T-cell (primary cell): ENCODE data around the gene STOX1. TPM values are rescaled to one million over a fixed set of nuclear protein-coding genes. Genes with fewer than 3 reads are reported as not detected.

ENCODE experiments used
- ATAC-seq, 4 experiments: fragments of 200-7000 bp in 3 of 4; fragments of 150-1000 bp in 1 of 4; cut with Tn5 transposase; replicated peaks in 1 of 4; 1 replicate in 3 of 4; 2 replicates in 1 of 4; pipeline ENCODE4 v1.10.0; 2021; ENCODE audit warnings: moderate library complexity in 3 of 4, mild to moderate bottlenecking in 2 of 4, moderate number of reproducible peaks in 1 of 4
- CTCF ChIA-PET, 2 donors: fragments of 300-600 bp; sonication (Branson Sonifier 250); formaldehyde crosslinking; loops; one replicate each; lab custom pipeline; 2022; ENCODE audit warnings: antibody characterized with exemption in 2 of 2; lab: Charles Lee
- POLR2A ChIA-PET, 2 donors: fragments of 300-600 bp; sonication (Branson Sonifier 250); formaldehyde crosslinking; loops; one replicate each; lab custom pipeline; 2022; ENCODE audit warnings: antibody characterized with exemption in 2 of 2; lab: Charles Lee
- DNase-seq, 35 experiments: peaks; one replicate each; pipeline versions ENCODE4 v3.0.0 to v3.0.0-alpha.2; 2013 to 2023
- H3K27ac ChIP-seq: one replicate; pipeline ENCODE4 v1.5.1; 2013; ENCODE audit warnings: low read length
- H3K27me3 ChIP-seq, 2 experiments: replicated peaks in 1 of 2; 1 replicate in 1 of 2; 2 replicates in 1 of 2; pipeline versions ENCODE4 v1.6.1 to v1.7.0; 2013; ENCODE audit warnings: low read length in 1 of 2, mixed read lengths in 1 of 2; ENCODE audit not compliant: control insufficient read depth in 2 of 2, insufficient read depth in 2 of 2; ENCODE audit errors: extremely low read depth in 1 of 2
- H3K36me3 ChIP-seq, 2 donors: 1 replicate in 1 of 2; 2 replicates in 1 of 2; pipeline versions ENCODE4 v1.6.1 to v1.7.0; 2013; ENCODE audit warnings: low read length in 1 of 2; ENCODE audit not compliant: control insufficient read depth in 2 of 2, insufficient read depth in 1 of 2; ENCODE audit errors: extremely low read depth in 1 of 2
- H3K4me1 ChIP-seq, 2 experiments: 1 replicate in 1 of 2; 2 replicates in 1 of 2; pipeline versions ENCODE4 v1.6.1 to v1.7.0; 2013; ENCODE audit warnings: low read length in 2 of 2, mixed read lengths in 1 of 2; ENCODE audit not compliant: insufficient read depth in 2 of 2, control insufficient read depth in 1 of 2; ENCODE audit errors: extremely low read depth in 1 of 2
- H3K4me3 ChIP-seq, 2 donors: 1 replicate in 1 of 2; 2 replicates in 1 of 2; pipeline versions ENCODE4 v1.5.1 to v1.7.0; 2013; ENCODE audit warnings: mild to moderate bottlenecking in 2 of 2, low read length in 1 of 2, moderate library complexity in 1 of 2; ENCODE audit not compliant: control insufficient read depth in 1 of 2; ENCODE audit errors: extremely low read depth in 1 of 2
- H3K9me3 ChIP-seq: 2 replicates; pipeline ENCODE4 v1.7.0; 2013
- H3K27ac Mint-ChIP-seq, 2 donors: one replicate each; pipeline ENCODE4 v1.8.0; 2020 to 2021; ENCODE audit warnings: mild to moderate bottlenecking in 2 of 2, mixed read lengths in 2 of 2
- H3K27me3 Mint-ChIP-seq, 2 donors: one replicate each; pipeline ENCODE4 v1.8.0; 2021 to 2022; ENCODE audit warnings: mixed read lengths in 2 of 2
- H3K36me3 Mint-ChIP-seq: one replicate; pipeline ENCODE4 v1.8.0; 2021; ENCODE audit warnings: mixed read lengths
- H3K4me1 Mint-ChIP-seq, 3 donors: one replicate each; pipeline ENCODE4 v1.8.0; 2020 to 2022; ENCODE audit warnings: mixed read lengths in 3 of 3, mild to moderate bottlenecking in 1 of 3
- H3K4me3 Mint-ChIP-seq, 3 donors: one replicate each; pipeline ENCODE4 v1.8.0; 2020 to 2022; ENCODE audit warnings: mild to moderate bottlenecking in 3 of 3, mixed read lengths in 3 of 3, moderate library complexity in 3 of 3
- H3K9me3 Mint-ChIP-seq, 3 donors: one replicate each; pipeline ENCODE4 v1.8.0; 2020 to 2022; ENCODE audit warnings: mixed read lengths in 3 of 3
- WGBS: methylation state at CpG from one replicate; pipeline ENCODE4 v1.1.5; 2013; ENCODE audit warnings: missing lambda C conversion rate; ENCODE audit not compliant: insufficient coverage; 5-methylcytosine and 5-hydroxymethylcytosine counted together
- total RNA-seq, 35 experiments: library from RNA in 6 of 35; stranded (reverse) in 6 of 35; fragments of 120-200 nt in 1 of 35; gene quantifications; one replicate each; pipeline versions ENCODE4 v1.2.1 to v1.2.4 and lab custom pipeline; 2013 to 2026

STOX1 gene
- total RNA-seq, 5 donors from 2014 or later (not counting 1 experiment from before 2014, with no cell fraction given): 0.16 to 1.1 (median 0.50) TPM

DNA sequence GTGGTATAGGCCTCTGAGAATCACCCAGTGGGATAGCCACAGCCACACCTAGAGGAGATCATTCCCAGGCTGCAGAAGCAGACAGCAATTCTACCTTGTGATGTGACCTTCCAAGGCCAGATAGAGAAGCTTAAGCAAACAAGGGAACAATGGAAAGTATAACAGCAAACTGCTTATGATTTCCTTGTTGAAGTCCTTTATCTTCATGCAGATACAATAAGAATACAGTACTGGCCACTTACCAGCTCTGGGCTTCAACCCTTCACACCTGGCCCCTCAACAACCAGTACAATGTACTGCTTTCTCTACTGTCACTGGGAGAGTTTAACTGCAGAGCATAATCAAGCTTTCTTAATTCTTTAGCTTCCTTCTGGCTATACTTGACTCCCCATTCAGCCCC lies 51.2 kb downstream of the STOX1 start:
- H3K27ac ChIP-seq: no peak overlapping the region
- DNase-seq: no peak
- H3K4me3 ChIP-seq: no peak overlapping the region
- Mint-ChIP-seq H3K9me3 (no peaks in the 10 kb centered on the region), H3K4me3 (no peak overlapping the region), H3K36me3 (no peaks in the 10 kb centered on the region), H3K27ac (no peak overlapping the region), H3K4me1 (no peaks in the 10 kb centered on the region), H3K27me3 (no peaks in the 10 kb centered on the region)
- H3K9me3 ChIP-seq: no peaks in the 10 kb centered on the region
- no peaks in the 10 kb centered on the region for H3K36me3 ChIP-seq
- CTCF ChIA-PET: no interaction called here
- H3K27me3 ChIP-seq: no peaks in the 10 kb centered on the region
- POLR2A ChIA-PET: interaction anchor here in 1 of 2 donors (0.7 kb wide), 1 partner anchor 10 kb away, joined by 3 read pairs; no protein-coding TSS in a partner anchor
- H3K4me1 ChIP-seq: no peaks in the 10 kb centered on the region
- ATAC-seq: no peak

DNA sequence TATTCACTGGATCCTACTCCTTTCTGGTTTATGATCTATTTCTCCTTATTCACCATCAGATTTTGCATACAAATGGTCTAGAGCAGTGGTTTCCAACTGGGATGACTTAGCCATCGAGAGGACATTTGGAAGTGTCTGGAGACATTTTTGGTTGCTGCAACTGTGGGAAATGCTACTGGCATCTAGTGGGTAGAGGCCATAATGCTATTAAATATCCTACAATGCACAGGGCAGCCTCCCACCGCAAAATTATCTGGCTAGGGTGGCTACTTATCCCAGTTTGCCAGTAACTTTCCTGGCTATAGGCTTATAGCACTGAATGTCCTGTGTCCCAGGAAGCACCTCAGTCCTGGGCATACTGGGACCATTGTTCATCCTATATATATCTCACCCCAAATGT lies 52.3 kb downstream of the STOX1 start:
- H3K9me3 ChIP-seq: no peaks in the 10 kb centered on the region
- no peak overlapping the region for H3K27ac ChIP-seq
- no peaks in the 10 kb centered on the region for H3K4me1 ChIP-seq
- no peaks in the 10 kb centered on the region for H3K9me3 Mint-ChIP-seq
- no peak for DNase-seq
- H3K4me3 ChIP-seq: no peak overlapping the region
- no peak overlapping the region for H3K4me3 Mint-ChIP-seq
- no peaks in the 10 kb centered on the region for H3K27me3 ChIP-seq
- no peaks in the 10 kb centered on the region for H3K27me3 Mint-ChIP-seq
- H3K36me3 ChIP-seq: no peaks in the 10 kb centered on the region
- no CpG with 5 or more reads among the region's 2 CpGs for WGBS
- POLR2A ChIA-PET: interaction anchor here in 1 of 2 donors (0.7 kb wide), 1 partner anchor 483 kb away, joined by 3 read pairs; no protein-coding TSS in a partner anchor
- no peaks in the 10 kb centered on the region for H3K36me3 Mint-ChIP-seq
- CTCF ChIA-PET: no interaction called here
- no peak overlapping the region for H3K27ac Mint-ChIP-seq
- no peak for ATAC-seq
- H3K4me1 Mint-ChIP-seq: no peaks in the 10 kb centered on the region

DNA sequence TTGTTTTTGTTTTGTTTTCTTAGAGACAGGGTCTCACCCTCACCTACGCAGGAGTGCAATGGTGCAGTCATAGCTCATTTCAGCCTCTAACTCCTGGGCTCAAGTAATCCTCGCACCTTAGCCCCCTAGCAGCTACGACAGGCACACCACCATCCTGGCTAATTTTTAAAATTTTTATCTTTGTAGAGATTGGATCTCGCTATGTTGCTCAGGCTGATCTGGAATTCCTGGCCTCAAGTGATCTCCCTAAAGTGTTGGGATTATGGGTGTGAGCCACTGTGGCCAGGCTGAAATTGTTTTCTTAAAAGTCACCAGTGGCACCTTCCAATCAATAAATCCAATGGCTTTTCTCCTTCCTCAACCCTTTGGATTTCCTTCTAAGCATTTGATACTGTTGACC lies 52.9 kb downstream of the STOX1 start:
- no peak overlapping the region for H3K4me3 Mint-ChIP-seq
- no peaks in the 10 kb centered on the region for H3K9me3 Mint-ChIP-seq
- Histone ChIP-seq H3K4me1 (no peaks in the 10 kb centered on the region), H3K27ac (no peak overlapping the region), H3K36me3 (no peaks in the 10 kb centered on the region), H3K27me3 (no peaks in the 10 kb centered on the region), H3K4me3 (no peak overlapping the region), H3K9me3 (no peaks in the 10 kb centered on the region)
- no peaks in the 10 kb centered on the region for H3K36me3 Mint-ChIP-seq
- H3K27me3 Mint-ChIP-seq: no peaks in the 10 kb centered on the region
- POLR2A ChIA-PET: no interaction called here
- CTCF ChIA-PET: no interaction called here
- no peak overlapping the region for H3K27ac Mint-ChIP-seq
- DNase-seq (no peak), ATAC-seq (no peak)
- WGBS: no CpG with 5 or more reads among the region's 4 CpGs
- H3K4me1 Mint-ChIP-seq: no peaks in the 10 kb centered on the region

DNA sequence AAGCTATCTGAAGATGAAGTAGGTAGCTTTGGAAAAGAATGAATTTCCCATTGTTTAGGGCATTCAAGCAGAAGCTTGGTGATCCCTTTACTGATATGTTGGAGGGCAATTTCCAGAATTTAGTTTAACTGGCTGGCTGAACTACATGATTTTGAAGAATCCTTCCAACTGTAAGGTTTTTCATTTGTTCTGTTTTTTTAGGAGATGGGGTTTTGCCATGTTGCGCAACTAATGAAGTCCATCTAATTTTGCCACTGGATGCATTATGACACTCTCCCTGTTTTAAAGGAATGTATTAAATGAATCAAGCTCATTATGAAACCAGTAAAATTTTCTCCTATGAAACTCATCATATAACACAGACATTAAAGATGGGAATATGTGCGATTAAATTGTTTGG lies 67.7 kb downstream of the STOX1 start:
- ATAC-seq: no peak
- H3K27ac Mint-ChIP-seq: no peak overlapping the region
- H3K4me3 Mint-ChIP-seq: no peak overlapping the region
- H3K27me3 Mint-ChIP-seq: peaks cover 2 to 3% of the 10 kb centered on the region in 2 donors
- no peaks in the 10 kb centered on the region for H3K36me3 Mint-ChIP-seq
- Histone ChIP-seq H3K36me3 (no peaks in the 10 kb centered on the region), H3K27ac (no peak overlapping the region), H3K27me3 (no peaks in the 10 kb centered on the region), H3K4me3 (no peak overlapping the region), H3K9me3 (no peaks in the 10 kb centered on the region), H3K4me1 (peaks cover 0 to under 1% of the 10 kb centered on the region in 2 experiments)
- no peaks in the 10 kb centered on the region for H3K9me3 Mint-ChIP-seq
- CTCF ChIA-PET: interaction anchor here (0.6 to 1.2 kb wide), 2 partner anchors 22 to 1038 kb away, joined by 3 to 4 read pairs; no protein-coding TSS in a partner anchor
- no peak for DNase-seq
- POLR2A ChIA-PET: interaction anchor here in 1 of 2 donors (0.6 kb wide), 1 partner anchor 45 kb away, joined by 3 read pairs; no protein-coding TSS in a partner anchor
- WGBS: no CpG with 5 or more reads among the region's 2 CpGs
- H3K4me1 Mint-ChIP-seq: peaks cover 2 to 7% (median 5%) of the 10 kb centered on the region in 3 donors

DNA sequence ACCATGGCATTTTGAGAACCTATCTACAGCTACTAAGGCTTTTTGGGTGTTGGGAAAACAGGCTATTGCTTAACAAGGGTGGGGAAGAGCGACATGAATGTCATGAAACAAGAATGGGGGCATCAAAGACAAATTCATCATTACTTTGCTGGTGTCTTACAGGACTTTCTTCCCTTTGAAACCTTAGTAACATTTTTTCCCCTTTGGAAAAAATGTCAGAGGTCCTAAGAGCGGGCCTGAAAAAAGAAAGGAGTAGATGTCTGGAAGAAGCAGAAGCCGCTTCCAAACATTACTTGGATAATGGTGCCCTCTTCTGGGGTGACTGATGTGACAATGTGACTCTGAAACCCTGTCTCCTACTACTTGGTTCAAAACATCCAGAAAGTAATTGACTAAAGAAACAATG lies 70.0 kb downstream of the STOX1 start:
- ATAC-seq (no peak), DNase-seq (peak in 19 of 35 experiments; percentile 3 to 68 (median 13))
- no peaks in the 10 kb centered on the region for H3K9me3 Mint-ChIP-seq
- Histone ChIP-seq H3K36me3 (no peaks in the 10 kb centered on the region), H3K27me3 (no peaks in the 10 kb centered on the region), H3K4me1 (peaks cover 4 to 17% of the 10 kb centered on the region in 2 experiments), H3K9me3 (no peaks in the 10 kb centered on the region), H3K27ac (no peak overlapping the region), H3K4me3 (no peak overlapping the region)
- CTCF ChIA-PET: interaction anchor here (0.6 to 1.2 kb wide), 5 partner anchors 28 to 922 kb away, joined by 3 read pairs; no protein-coding TSS in a partner anchor
- H3K36me3 Mint-ChIP-seq: no peaks in the 10 kb centered on the region
- no peak overlapping the region for H3K27ac Mint-ChIP-seq
- H3K4me1 Mint-ChIP-seq: peaks cover 15 to 22% (median 16%) of the 10 kb centered on the region in 3 donors
- no CpG with 5 or more reads among the region's 3 CpGs for WGBS
- H3K27me3 Mint-ChIP-seq: peaks cover 0 to 2% of the 10 kb centered on the region in 2 donors
- POLR2A ChIA-PET: interaction anchor here in 1 of 2 donors (0.6 kb wide), 1 partner anchor 998 kb away, joined by 3 read pairs; no protein-coding TSS in a partner anchor
- no peak overlapping the region for H3K4me3 Mint-ChIP-seq

DNA sequence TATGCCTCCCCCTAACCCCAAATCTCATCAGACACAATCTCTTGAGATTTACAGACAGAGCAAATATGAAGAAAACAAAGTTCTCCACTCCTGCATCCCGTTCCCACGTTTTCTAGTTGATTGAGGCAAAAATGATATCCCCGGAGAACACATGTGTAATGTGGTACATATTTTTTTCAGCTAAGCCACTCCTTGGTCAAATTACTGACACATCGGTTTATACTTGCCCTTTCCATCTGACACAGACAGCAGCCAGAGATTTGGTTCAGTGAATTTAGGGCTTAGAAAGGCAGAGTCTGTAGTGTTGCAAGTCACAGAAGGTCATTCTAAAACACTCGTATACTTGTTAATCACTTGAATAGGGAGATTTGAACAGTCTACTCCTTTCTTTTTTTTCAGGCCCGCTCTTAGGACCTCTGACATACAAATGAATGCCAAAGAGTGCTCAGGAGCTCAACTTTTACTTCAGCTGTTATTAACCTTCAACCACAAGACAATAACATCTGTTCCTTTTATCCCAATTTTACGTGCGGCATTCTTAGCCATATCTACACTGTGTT lies 71.9 kb downstream of the STOX1 start:
- ChIA-PET POLR2A (interaction anchor here in 1 of 2 donors (0.6 to 0.7 kb wide), 2 partner anchors 296 to 360 kb away, joined by 3 read pairs; no protein-coding TSS in a partner anchor), CTCF (no interaction called here)
- H3K27me3 Mint-ChIP-seq: no peaks in the 10 kb centered on the region
- H3K36me3 ChIP-seq: no peaks in the 10 kb centered on the region
- WGBS: 100% methylated on average over 1 of the region's 8 CpGs
- no peak for DNase-seq
- peaks cover 5% of the 10 kb centered on the region for H3K36me3 Mint-ChIP-seq
- no peaks in the 10 kb centered on the region for H3K9me3 ChIP-seq
- H3K4me3 ChIP-seq: no peak overlapping the region
- no peak for ATAC-seq
- H3K4me1 ChIP-seq: peaks cover 9 to 34% of the 10 kb centered on the region in 2 experiments
- peak overlapping the region; percentile 2 to 97 (median 18) for H3K4me3 Mint-ChIP-seq
- H3K9me3 Mint-ChIP-seq: no peaks in the 10 kb centered on the region
- H3K27ac ChIP-seq: no peak overlapping the region
- peak overlapping the region in 1 of 2 donors; percentile 18 for H3K27ac Mint-ChIP-seq
- H3K27me3 ChIP-seq: no peaks in the 10 kb centered on the region
- peaks cover 31 to 38% (median 32%) of the 10 kb centered on the region in 3 donors for H3K4me1 Mint-ChIP-seq
